ENCODE data around the gene PHF12. TPM values are rescaled to one million over a fixed set of nuclear protein-coding genes. Genes with fewer than 3 reads are reported as not detected.

Gene PHF12
- total RNA-seq, 4 donors from 2014 or later = 22.0 to 62.9 (median 60.1) TPM

DNA sequence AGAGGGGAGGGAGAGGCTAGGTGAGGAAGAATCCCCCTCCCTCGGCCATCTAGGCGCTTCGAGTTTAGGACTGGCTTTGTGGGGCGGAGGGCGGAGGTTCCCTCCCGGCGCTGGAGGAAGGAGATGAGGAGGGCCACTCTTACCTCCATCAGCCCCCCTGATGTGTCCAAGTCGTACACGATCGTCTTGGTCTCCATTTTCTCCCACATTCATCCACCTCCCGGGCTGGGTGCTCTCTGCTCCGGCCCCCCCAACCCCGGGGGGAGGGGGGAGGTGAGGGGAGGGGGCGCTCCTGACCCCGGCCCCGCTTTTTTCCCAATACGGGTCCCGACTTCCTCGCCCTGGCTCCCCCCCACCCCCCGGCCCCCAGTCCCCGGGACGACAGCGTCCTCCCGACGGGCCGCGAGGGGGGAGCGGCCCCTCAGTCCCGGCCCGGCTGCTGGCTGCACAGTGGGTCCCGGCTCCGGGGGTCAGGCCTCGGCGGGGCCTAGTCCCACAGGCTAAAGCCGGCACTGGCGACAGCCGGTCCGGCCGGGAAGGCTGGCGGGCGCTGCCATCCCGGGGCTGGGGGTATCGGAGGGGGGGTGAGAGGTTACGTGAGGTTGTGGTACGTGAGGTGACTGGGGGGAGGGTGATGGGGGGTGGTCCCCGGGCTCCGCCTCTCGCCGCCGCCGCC is 428 bp downstream of the PHF12 start:
- no peaks in the 10 kb centered on the region for H3K9me3 ChIP-seq
- no peaks in the 10 kb centered on the region for H3K36me3 ChIP-seq
- peak overlapping the region; percentile 87 to 95 (median 89) for H3K27ac ChIP-seq
- no peaks in the 10 kb centered on the region for H3K27me3 ChIP-seq
- TF ChIP-seq POLR2A (IDR thresholded peaks at IDR 0.05) = no peak
- TF ChIP-seq, protein P1, sequence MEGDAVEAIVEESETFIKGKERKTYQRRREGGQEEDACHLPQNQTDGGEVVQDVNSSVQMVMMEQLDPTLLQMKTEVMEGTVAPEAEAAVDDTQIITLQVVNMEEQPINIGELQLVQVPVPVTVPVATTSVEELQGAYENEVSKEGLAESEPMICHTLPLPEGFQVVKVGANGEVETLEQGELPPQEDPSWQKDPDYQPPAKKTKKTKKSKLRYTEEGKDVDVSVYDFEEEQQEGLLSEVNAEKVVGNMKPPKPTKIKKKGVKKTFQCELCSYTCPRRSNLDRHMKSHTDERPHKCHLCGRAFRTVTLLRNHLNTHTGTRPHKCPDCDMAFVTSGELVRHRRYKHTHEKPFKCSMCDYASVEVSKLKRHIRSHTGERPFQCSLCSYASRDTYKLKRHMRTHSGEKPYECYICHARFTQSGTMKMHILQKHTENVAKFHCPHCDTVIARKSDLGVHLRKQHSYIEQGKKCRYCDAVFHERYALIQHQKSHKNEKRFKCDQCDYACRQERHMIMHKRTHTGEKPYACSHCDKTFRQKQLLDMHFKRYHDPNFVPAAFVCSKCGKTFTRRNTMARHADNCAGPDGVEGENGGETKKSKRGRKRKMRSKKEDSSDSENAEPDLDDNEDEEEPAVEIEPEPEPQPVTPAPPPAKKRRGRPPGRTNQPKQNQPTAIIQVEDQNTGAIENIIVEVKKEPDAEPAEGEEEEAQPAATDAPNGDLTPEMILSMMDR (IDR thresholded peaks at IDR 0.05) = no peak
- DNase-seq = no peak
- H3K4me3 ChIP-seq (replicated peaks in 1 of 3) = peak overlapping the region; percentile 56 to 90 (median 71)
- peaks cover 19 to 38% of the 10 kb centered on the region in 2 donors for H3K4me1 ChIP-seq
- 0 to 1% methylated on average over 5 to 17 of the region's 51 CpGs for WGBS, 2 donors
- intact Hi-C loops (cut with DNase I) = loop anchor here (5.0 to 10.0 kb wide), 2 partner anchors 224 to 616 kb away; partner anchors contain the start of genes IFT20, NEK8, TLCD1 and TNFAIP1

DNA sequence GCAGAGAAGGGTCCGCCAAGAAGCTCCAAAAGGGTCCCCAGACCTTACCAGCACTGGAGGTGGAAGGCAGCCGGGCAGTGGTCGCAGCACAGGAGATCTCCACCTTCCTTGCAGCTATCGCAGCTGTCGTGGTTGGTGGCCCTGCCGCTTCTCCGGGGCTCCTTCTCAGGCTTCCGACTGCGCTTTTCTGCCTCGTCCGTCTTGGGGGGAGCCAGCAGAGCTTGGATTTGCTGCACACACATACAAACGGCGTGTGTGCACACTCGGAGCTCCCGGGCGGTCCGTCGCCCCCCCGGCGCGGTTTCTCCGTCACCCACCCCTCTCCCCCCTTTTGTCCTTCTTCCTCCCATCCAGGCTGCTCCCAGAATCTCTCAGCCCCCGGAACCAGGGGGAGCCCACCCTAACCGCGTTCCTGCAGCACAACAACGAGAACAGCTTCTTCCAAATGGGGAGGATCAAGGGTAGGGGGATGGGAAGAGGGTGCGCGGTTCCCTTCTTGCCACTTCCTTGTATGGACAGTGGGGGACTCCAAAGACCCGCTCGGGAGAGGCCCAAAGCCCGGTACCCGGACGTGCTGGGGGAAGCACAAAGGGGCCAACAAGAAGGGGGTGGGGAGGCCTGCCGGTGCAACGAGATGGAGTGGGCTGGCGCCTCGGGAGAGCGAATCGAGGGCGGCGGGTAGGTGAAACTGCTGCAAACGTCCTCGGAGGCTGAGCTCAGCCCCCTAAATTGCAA is 1.1 kb downstream of the PHF12 start:
- H3K36me3 ChIP-seq = no peaks in the 10 kb centered on the region
- TF ChIP-seq POLR2A (IDR thresholded peaks at IDR 0.05) = no peak
- TF ChIP-seq, protein P1 (IDR thresholded peaks at IDR 0.05) = no peak
- peak overlapping the region; percentile 56 to 90 (median 71) for H3K4me3 ChIP-seq (replicated peaks in 1 of 3)
- peak; percentile 51 to 54 for DNase-seq
- no peaks in the 10 kb centered on the region for H3K9me3 ChIP-seq
- no peaks in the 10 kb centered on the region for H3K27me3 ChIP-seq
- WGBS, 2 donors = 1 to 2% methylated on average over 31 to 43 of the region's 43 CpGs
- H3K4me1 ChIP-seq = peaks cover 19 to 45% of the 10 kb centered on the region in 2 donors
- peak overlapping the region; percentile 87 to 95 (median 89) for H3K27ac ChIP-seq
- intact Hi-C loops (cut with DNase I) = loop anchor here (5.0 to 10.0 kb wide), 2 partner anchors 223 to 615 kb away; partner anchors contain the start of genes IFT20, NEK8, TLCD1 and TNFAIP1

DNA sequence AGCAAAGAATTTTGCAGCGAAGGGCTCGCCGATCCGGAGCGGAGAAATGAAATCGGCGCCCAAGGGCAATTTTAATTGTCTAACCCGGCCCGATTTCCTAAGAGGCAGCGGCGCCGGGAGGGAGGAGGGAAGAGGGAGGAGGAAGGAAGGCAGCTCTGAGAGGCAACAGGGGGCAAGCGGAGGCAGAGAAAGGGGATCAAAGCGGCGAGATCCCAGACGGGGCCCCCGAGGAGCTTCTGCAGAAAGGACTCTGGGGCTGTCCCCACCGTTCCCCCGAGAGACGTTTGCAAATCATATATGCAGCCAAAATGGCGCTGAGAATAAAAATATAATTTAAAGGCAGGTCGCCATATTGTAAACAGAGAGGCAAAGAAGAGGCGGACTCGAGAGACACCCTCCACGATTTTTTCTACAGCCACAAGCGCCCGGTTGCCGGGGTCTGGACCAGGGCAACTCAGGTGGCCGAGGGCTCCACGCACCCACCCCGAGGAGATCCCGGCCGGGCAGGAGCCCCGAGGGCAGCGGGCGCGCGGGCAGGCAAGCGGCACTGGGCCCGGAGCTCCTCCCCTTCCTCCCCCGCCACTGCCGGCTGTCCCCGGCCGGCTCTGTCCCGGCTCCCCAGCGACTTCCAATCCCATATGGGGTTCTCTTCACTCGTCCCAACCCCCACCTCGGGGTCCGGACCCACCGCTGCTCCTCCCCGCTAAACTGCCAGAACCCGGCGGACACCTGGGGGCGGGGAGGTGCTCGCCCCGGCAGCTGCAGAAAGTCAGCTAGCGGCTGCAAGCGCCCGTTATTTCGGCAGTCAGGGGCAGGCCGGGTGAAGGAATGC is 1.9 kb downstream of the PHF12 start:
- H3K4me1 ChIP-seq = peaks cover 19 to 51% of the 10 kb centered on the region in 2 donors
- intact Hi-C loops (cut with DNase I) = loop anchor here (5.0 to 10.0 kb wide), 3 partner anchors 42 to 615 kb away; partner anchors contain the start of genes IFT20, NEK8, TLCD1 and TNFAIP1
- 0% methylated on average over 41 to 59 of the region's 61 CpGs for WGBS, 2 donors
- peak; percentile 63 to 65 for DNase-seq
- H3K27ac ChIP-seq = peak overlapping the region; percentile 87 to 95 (median 89)
- TF ChIP-seq, protein P1 (IDR thresholded peaks at IDR 0.05) = peak in 1 of 6 experiments; percentile 13
- peak in 1 of 2 donors; percentile 29 for TF ChIP-seq POLR2A (IDR thresholded peaks at IDR 0.05)
- no peaks in the 10 kb centered on the region for H3K36me3 ChIP-seq
- H3K4me3 ChIP-seq (replicated peaks in 1 of 3) = peak overlapping the region; percentile 56 to 90 (median 71)
- no peaks in the 10 kb centered on the region for H3K9me3 ChIP-seq
- H3K27me3 ChIP-seq = no peaks in the 10 kb centered on the region

DNA sequence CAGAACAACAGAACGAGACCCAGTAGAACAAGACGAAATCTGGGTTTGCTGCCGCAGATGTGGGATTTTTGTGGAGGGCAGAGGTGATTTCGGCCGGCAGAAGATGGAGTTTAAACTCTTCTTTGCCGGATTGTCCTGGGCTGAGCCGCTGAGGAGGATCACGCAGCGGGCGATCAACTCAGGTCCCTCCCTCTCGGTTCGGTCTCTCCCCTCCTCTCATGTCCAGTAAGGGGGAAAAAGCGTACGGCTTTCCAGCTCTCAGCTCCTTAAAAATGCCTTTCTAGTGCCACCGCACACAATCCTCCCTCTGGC is 2.5 kb downstream of the PHF12 start:
- no peak for DNase-seq
- Histone ChIP-seq H3K4me1 (peaks cover 19 to 51% of the 10 kb centered on the region in 2 donors), H3K36me3 (no peaks in the 10 kb centered on the region), H3K27ac (peak overlapping the region; percentile 87 to 95 (median 89)), H3K27me3 (no peaks in the 10 kb centered on the region), H3K9me3 (no peaks in the 10 kb centered on the region), H3K4me3 (replicated peaks in 1 of 3) (peak overlapping the region; percentile 5 to 90 (median 71))
- no peak for TF ChIP-seq POLR2A (IDR thresholded peaks at IDR 0.05)
- TF ChIP-seq, protein P1 (IDR thresholded peaks at IDR 0.05) = no peak
- WGBS, 2 donors = 2% methylated on average over 15 of the region's 15 CpGs
- intact Hi-C loops (cut with DNase I) = loop anchor here (5.0 kb wide), 1 partner anchor 42 kb away; no protein-coding TSS in a partner anchor
